Astrocyte of the spinal cord (primary cell): ENCODE measurements around the gene FAAP100.

Source experiments
- DNase-seq: peaks from one replicate; pipeline ENCODE4 v3.0.0; 2011; ENCODE audit warnings: low read depth, low spot score
- H3K4me3 ChIP-seq: 2 replicates; pipeline ENCODE4 v1.5.1; 2011; ENCODE audit warnings: low read depth, mild to moderate bottlenecking, low read length, moderate library complexity
- CTCF ChIP-seq: IDR thresholded peaks from 2 replicates; pipeline ENCODE4 v1.5.1; 2012; ENCODE audit warnings: low read depth, mild to moderate bottlenecking, low read length, inconsistent platforms
- in situ Hi-C: cut with HindIII; loops from 2 replicates; pipeline ENCODE4 v1.10.0; 2017; ENCODE audit warnings: low sequenced_read_pairs

FAAP100 gene, protein sequence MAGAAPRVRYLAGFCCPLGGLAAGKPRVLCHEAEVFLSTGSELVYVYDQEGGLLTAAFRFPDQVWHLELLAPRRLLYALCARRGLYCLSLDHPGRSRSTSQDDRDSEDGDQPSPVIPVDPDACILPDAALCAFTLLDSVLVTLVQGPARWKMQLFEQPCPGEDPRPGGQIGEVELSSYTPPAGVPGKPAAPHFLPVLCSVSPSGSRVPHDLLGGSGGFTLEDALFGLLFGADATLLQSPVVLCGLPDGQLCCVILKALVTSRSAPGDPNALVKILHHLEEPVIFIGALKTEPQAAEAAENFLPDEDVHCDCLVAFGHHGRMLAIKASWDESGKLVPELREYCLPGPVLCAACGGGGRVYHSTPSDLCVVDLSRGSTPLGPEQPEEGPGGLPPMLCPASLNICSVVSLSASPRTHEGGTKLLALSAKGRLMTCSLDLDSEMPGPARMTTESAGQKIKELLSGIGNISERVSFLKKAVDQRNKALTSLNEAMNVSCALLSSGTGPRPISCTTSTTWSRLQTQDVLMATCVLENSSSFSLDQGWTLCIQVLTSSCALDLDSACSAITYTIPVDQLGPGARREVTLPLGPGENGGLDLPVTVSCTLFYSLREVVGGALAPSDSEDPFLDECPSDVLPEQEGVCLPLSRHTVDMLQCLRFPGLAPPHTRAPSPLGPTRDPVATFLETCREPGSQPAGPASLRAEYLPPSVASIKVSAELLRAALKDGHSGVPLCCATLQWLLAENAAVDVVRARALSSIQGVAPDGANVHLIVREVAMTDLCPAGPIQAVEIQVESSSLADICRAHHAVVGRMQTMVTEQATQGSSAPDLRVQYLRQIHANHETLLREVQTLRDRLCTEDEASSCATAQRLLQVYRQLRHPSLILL

GRCh38 chr17:81552244-81553017 lies at the start of gene FAAP100:
TSS of gene FAAP100 (minus strand) at chr17:81552353. CDS start at chr17:81552330, 23 bp downstream.
- in situ Hi-C loops, result no loop called here
- H3K4me3 ChIP-seq, result peak within 1 kb of the TSS; percentile 70
- no peak for TF ChIP-seq CTCF
- DNase-seq, result peak; percentile 80

GRCh38 chr17:81601525-81602120 lies 49.5 kb upstream of the FAAP100 start:
- peak; percentile 80 for TF ChIP-seq CTCF
- H3K4me3 ChIP-seq, result no peak overlapping the region
- in situ Hi-C loops, result no loop called here
- peak; percentile 79 for DNase-seq

DNA sequence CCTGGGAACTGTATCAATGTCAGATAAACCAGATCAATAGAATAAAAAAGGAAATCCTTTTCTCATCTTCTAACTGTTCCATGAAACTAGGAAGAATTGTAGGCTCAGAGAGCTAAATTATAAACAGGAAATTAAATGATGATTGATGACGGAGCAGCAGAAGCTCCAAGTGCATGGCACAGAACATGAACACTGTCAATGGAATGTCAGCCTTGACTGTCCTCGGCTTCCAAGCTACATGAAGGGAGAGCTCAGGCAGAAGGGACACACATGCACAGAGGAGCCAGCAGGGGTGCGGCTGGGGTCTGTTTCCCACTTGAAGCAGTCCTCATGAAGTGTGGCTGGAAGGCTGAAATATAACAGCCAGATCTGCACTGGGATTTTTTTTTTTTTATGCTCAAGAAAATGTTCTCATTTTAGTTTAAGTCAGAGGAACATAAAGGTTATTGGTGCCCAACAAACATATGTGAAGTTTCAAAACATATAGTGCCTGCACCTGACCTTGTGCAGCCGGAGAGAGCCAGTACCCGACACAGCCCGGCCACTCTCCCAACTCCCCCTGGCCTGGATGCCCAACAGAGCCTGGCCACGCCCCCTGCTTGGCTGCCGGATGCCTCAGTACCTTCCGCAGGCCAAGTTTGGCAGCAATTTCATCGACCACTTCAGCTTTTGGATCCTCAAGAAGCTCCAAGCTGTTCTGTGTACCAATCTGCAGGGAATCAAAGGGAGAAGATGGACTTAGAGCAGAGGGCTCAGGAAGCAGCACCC lies 47.8 kb upstream of the FAAP100 start:
- in situ Hi-C loops, result no loop called here
- no peak for TF ChIP-seq CTCF
- no peak overlapping the region for H3K4me3 ChIP-seq
- DNase-seq, result peak; percentile 26

GRCh38 chr17:81593105-81593871 lies 41.1 kb upstream of the FAAP100 start:
- DNase-seq, result no peak
- TF ChIP-seq CTCF, result no peak
- in situ Hi-C loops, result no loop called here
- no peak overlapping the region for H3K4me3 ChIP-seq

GRCh38 chr17:81591971-81592370 lies 39.8 kb upstream of the FAAP100 start:
- H3K4me3 ChIP-seq, result no peak overlapping the region
- no peak for TF ChIP-seq CTCF
- in situ Hi-C loops, result no loop called here
- no peak for DNase-seq
